ENCODE measurements around the gene PAXX.

Gene PAXX

GRCh38 chr9:136991993-136992818 is at the start of gene PAXX:
TSS of gene PAXX (plus strand) at chr9:136992422. CDS start at chr9:136992444, 22 bp downstream.
- peak; percentile 72 for DNase-seq

- DNase-seq, result no peak
Measured at GRCh38 chr9:136942881-136943230, 49.4 kb upstream of the PAXX start.

- DNase-seq, result no peak
Measured at GRCh38 chr9:136943291-136944211, 48.7 kb upstream of the PAXX start.

GRCh38 chr9:136944212-136944518 is 48.1 kb upstream of the PAXX start:
- no peak for DNase-seq

- DNase-seq, result peak; percentile 93
Measured at GRCh38 chr9:136944519-136945332, 47.5 kb upstream of the PAXX start, which contains the start of the genes C8G and FBXW5. TSS of gene C8G (plus strand) at chr9:136945243. CDS start at chr9:136945321, 78 bp downstream. TSS of gene FBXW5 (minus strand) at chr9:136944738. CDS start at chr9:136944083, 655 bp downstream.

- no peak for DNase-seq
Measured at GRCh38 chr9:136945333-136946227, 46.6 kb upstream of the PAXX start.

- no peak for DNase-seq
Measured at GRCh38 chr9:136946228-136947027, 45.8 kb upstream of the PAXX start.

GRCh38 chr9:136947028-136947891 is 45.0 kb upstream of the PAXX start:
- DNase-seq, result no peak

- no peak for DNase-seq
Measured at GRCh38 chr9:136947955-136948510, 44.2 kb upstream of the PAXX start.

- no peak for DNase-seq
Measured at GRCh38 chr9:136949239-136949816, 42.9 kb upstream of the PAXX start.

GRCh38 chr9:136949817-136950655 is 42.2 kb upstream of the PAXX start:
- DNase-seq, result peak; percentile 90

- DNase-seq, result no peak
Measured at GRCh38 chr9:136950656-136951276, 41.5 kb upstream of the PAXX start.

GRCh38 chr9:136951541-136952320 is 40.5 kb upstream of the PAXX start, which contains the start of gene LCN12:
TSS of gene LCN12 (plus strand) at chr9:136952273. CDS start at chr9:136952328, 55 bp downstream.
- no peak for DNase-seq

GRCh38 chr9:136952321-136952850 is 39.8 kb upstream of the PAXX start:
- no peak for DNase-seq

- no peak for DNase-seq
Measured at GRCh38 chr9:136952876-136953770, 39.1 kb upstream of the PAXX start.
